AG04449 (cell line): Measurements from ENCODE around the gene RAB31.

Experiments used
- CTCF ChIA-PET: fragments of 350-600 bp; formaldehyde crosslinking; extraction: SDS; loops from one replicate; lab custom pipeline; 2021; ENCODE audit warnings: antibody characterized with exemption; lab: Yijun Ruan, JAX
- POLR2A ChIA-PET: fragments of 400-600, 350-600 bp; formaldehyde crosslinking; extraction: SDS; loops from one replicate; lab custom pipeline; 2020; ENCODE audit warnings: antibody characterized with exemption, inconsistent platforms; lab: Yijun Ruan, JAX
- DNase-seq: peaks from one replicate; pipeline ENCODE4 v3.0.0-alpha.2; 2010; ENCODE audit warnings: low read depth, low spot score
- H3K4me3 ChIP-seq: 2 replicates; pipeline ENCODE4 v1.5.1; 2011; ENCODE audit warnings: low read depth, mild to moderate bottlenecking, control low read depth, low read length
- TF ChIP-seq, protein P1 (sequence below): IDR thresholded peaks from one replicate; pipeline ENCODE4 v1.5.1; 2011; ENCODE audit warnings: mild to moderate bottlenecking, moderate library complexity, low read length, control low read depth, inconsistent platforms; ENCODE audit not compliant: insufficient read depth; ENCODE audit errors: missing control alignments

The RAB31 gene

DNA sequence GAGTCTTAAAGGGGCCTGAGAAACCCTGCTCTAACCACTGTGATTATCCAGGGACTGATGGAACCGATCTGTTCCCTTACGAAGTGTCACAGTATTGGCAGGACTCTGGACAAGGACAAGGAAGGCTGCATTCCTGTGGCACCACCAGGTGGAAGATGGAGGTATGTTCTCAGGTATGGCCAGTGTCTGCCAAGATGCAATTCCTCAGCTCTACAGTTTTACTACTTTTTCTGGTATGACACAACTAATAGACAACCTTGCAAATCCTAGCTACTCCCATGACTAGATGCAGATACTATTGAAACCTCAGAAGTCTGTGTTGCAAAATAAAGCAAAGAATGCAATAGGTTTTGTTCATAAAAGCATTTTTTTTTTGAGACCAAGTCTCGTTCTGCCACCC lies 14.6 kb downstream of the RAB31 start:
- no peak overlapping the region for H3K4me3 ChIP-seq
- CTCF ChIA-PET, result no interaction called here
- TF ChIP-seq, protein P1, sequence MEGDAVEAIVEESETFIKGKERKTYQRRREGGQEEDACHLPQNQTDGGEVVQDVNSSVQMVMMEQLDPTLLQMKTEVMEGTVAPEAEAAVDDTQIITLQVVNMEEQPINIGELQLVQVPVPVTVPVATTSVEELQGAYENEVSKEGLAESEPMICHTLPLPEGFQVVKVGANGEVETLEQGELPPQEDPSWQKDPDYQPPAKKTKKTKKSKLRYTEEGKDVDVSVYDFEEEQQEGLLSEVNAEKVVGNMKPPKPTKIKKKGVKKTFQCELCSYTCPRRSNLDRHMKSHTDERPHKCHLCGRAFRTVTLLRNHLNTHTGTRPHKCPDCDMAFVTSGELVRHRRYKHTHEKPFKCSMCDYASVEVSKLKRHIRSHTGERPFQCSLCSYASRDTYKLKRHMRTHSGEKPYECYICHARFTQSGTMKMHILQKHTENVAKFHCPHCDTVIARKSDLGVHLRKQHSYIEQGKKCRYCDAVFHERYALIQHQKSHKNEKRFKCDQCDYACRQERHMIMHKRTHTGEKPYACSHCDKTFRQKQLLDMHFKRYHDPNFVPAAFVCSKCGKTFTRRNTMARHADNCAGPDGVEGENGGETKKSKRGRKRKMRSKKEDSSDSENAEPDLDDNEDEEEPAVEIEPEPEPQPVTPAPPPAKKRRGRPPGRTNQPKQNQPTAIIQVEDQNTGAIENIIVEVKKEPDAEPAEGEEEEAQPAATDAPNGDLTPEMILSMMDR, result no peak
- POLR2A ChIA-PET, result interaction anchor here (0.7 kb wide), 1 partner anchor 30 kb away, joined by 3 read pairs; no protein-coding TSS in a partner anchor
- DNase-seq, result no peak

DNA sequence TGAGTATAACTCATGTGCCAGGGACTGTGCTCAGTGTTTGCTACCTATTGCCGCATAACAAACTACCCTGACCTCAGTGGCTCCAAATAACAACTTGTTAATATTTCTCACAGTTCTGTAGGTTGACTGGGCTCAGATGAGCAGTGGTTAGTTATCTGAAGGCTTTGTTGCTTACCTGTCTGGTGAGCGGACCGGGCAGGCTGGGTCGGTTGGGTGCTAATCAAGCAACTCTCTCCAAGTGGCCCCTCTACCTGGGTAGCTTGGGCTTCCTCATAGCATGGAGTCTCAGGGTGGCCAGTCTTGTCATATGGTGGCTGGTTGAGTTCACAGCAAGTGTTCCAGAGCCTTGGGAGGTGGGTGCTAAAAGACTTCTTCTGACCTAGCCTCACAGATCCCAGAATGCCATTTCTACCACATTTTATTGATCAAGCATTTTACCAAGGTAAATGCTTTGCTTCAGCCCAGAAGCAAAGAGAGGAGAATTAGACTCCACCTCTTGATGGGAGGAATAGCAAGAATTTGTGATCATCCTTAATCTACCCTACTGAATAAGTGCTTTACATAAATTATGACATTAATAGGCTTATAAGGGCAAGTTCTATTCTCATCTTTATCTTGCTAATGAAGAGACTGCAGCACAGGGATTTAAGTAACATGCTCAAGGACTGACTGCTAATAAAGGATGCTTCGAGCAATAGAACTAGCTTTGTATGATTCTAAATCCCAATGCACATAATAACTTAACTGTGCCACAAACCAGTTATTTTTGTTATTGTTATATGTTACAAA lies 16.9 kb downstream of the RAB31 start:
- CTCF ChIA-PET, result no interaction called here
- no peak overlapping the region for H3K4me3 ChIP-seq
- no peak for DNase-seq
- POLR2A ChIA-PET, result no interaction called here
- TF ChIP-seq, protein P1, result no peak

DNA sequence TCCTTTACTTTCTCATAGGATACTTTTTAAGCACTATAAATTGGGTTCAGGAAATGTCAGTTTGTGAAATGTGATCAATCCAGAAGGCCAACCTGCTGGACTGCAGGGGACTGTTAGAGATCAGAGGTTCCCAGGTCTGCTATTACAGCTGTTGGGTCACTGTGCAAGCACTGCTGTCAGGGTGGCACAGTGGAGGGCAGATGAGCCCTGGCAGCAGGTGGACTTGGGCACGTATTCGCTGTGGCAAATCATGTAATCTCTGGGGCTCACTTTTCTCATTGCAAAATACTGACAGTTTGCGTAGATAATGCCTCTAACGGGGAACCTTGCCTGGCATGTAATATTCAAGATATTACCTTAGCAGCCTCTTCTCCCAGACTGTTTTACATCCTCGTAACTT lies 18.1 kb downstream of the RAB31 start:
- POLR2A ChIA-PET, result no interaction called here
- DNase-seq, result no peak
- CTCF ChIA-PET, result interaction anchor here (1.3 kb wide), 1 partner anchor 9 kb away, joined by 5 read pairs; no protein-coding TSS in a partner anchor
- TF ChIP-seq, protein P1, result no peak
- H3K4me3 ChIP-seq, result no peak overlapping the region

DNA sequence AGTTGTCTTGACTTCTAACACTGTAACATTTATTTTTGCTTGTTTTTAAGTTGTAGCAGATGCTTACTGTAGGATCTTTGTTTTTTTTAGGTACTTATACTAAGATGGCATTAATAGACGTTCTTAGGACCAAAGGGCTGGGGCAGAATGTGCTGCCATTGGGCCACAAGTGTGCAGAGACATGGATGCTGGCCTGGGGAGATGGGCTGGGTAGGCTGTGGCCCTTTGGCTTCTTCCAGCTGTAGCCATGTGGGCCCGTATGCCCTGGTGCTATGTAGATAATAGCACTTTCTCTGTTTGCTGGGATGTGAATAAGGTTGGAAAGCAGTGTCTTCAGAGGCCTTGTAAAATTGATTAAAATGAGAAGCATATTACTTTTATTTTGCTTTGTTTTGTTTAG lies 18.8 kb downstream of the RAB31 start:
- no peak overlapping the region for H3K4me3 ChIP-seq
- TF ChIP-seq, protein P1, result no peak
- ChIA-PET CTCF (interaction anchor here (1.3 kb wide), 1 partner anchor 9 kb away, joined by 5 read pairs; no protein-coding TSS in a partner anchor), POLR2A (no interaction called here)
- DNase-seq, result no peak

DNA sequence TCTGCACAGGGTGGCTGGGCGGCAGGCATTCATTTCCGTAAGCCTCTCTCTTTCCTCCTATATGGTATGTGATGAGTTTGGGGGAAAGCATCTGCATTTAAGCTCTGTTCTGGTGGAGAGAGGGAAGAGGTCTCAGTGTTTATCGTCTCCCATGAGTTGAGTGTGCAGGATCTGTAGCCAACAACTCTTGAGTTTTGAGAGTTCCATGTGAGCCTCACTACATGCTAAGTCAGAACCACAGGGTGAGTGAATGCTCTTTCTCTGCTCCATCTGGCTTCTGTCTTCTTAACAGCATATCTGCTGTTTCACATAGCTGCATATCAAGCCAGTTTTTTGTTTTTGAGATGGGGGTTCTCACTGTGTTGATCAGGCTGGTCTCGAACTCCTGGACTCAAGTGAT lies 22.7 kb downstream of the RAB31 start:
- DNase-seq, result no peak
- CTCF ChIA-PET, result no interaction called here
- TF ChIP-seq, protein P1, result no peak
- POLR2A ChIA-PET, result no interaction called here
- no peak overlapping the region for H3K4me3 ChIP-seq

DNA sequence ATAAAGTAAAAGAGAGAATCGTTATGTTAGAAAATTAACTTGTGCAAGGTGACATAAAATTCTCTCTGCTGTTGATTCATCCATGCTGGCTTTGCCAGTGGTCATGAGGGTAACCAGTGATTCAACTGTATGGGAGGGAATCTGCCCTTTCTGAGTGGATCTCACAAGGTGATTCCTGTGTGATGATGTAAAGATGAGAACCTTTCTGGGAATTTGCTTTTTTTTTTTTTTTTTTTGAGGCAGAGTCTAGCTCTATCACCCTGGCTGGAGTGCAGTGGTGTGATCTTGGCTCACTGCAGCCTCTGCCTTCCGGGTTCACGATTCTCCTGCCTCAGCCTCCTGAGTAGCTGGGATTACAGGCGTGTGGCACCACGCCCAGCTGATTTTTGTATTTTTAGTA lies 23.3 kb downstream of the RAB31 start:
- TF ChIP-seq, protein P1, result no peak
- CTCF ChIA-PET, result interaction anchor here (1.2 kb wide), 1 partner anchor 48 kb away, joined by 3 read pairs; no protein-coding TSS in a partner anchor
- H3K4me3 ChIP-seq, result no peak overlapping the region

More for the DNA sequence above, 23.3 kb downstream of the RAB31 start:
- POLR2A ChIA-PET, result no interaction called here
- peak; percentile 69 for DNase-seq
